NCI-H146 treated with DMSO at 0.1 percent for 48 hours (cell line): Measurements from ENCODE around the gene G6PC1.
"Not testable (repeated sequence)": the region's sequence is repeated elsewhere in the genome, so short reads cannot be mapped to it uniquely, and the experiment has no call there.

Experiments
- DNase-seq: peaks from one replicate; lab custom pipeline; 2025; ENCODE audit not compliant: unreplicated experiment; lab: John Stamatoyannopoulos, UW

The G6PC1 gene

GRCh38 chr17:42900460-42901331 is at the start of gene G6PC1:
Gene G6PC1, plus strand, starts transcription at chr17:42900799. Its CDS starts 78 bp downstream, at chr17:42900877.
- no peak for DNase-seq

GRCh38 chr17:42850954-42851353 is 49.6 kb upstream of the G6PC1 start, which contains the start of gene AOC3:
Gene AOC3, plus strand, starts transcription at chr17:42851199. Its CDS starts 145 bp downstream, at chr17:42851344.
- DNase-seq, result no peak

GRCh38 chr17:42851371-42852240 is 49.0 kb upstream of the G6PC1 start:
- not testable (repeated sequence) for DNase-seq

GRCh38 chr17:42852351-42852750 is 48.2 kb upstream of the G6PC1 start:
- no peak for DNase-seq

GRCh38 chr17:42853004-42853403 is 47.6 kb upstream of the G6PC1 start:
- no peak for DNase-seq

GRCh38 chr17:42853597-42853967 is 47.0 kb upstream of the G6PC1 start:
- DNase-seq, result no peak

GRCh38 chr17:42853968-42854790 is 46.4 kb upstream of the G6PC1 start:
- no peak for DNase-seq

- DNase-seq, result no peak
Observed at GRCh38 chr17:42855048-42855596, 45.5 kb upstream of the G6PC1 start.

GRCh38 chr17:42856093-42856492 is 44.5 kb upstream of the G6PC1 start:
- DNase-seq, result not testable (repeated sequence)

- DNase-seq, result not testable (repeated sequence)
Observed at GRCh38 chr17:42856516-42856915, 44.1 kb upstream of the G6PC1 start.

- no peak for DNase-seq
Observed at GRCh38 chr17:42857389-42857788, 43.2 kb upstream of the G6PC1 start.

GRCh38 chr17:42865638-42866094 is 34.9 kb upstream of the G6PC1 start:
- no peak for DNase-seq

- DNase-seq, result no peak
Observed at GRCh38 chr17:42866216-42866615, 34.4 kb upstream of the G6PC1 start.

GRCh38 chr17:42866631-42867575 is 33.7 kb upstream of the G6PC1 start:
- DNase-seq, result no peak

- not testable (repeated sequence) for DNase-seq
Observed at GRCh38 chr17:42867694-42868261, 32.8 kb upstream of the G6PC1 start.

GRCh38 chr17:42868338-42868737 is 32.3 kb upstream of the G6PC1 start:
- no peak for DNase-seq

- DNase-seq, result no peak
Observed at GRCh38 chr17:42871647-42872046, 29.0 kb upstream of the G6PC1 start.

- no peak for DNase-seq
Observed at GRCh38 chr17:42872251-42872965, 28.2 kb upstream of the G6PC1 start.
